ENCODE measurements around the gene NR2F1-AS1. TPM values are rescaled to one million over a fixed set of nuclear protein-coding genes. Genes with fewer than 3 reads are reported as not detected.

Gene NR2F1-AS1
- total and polyA plus RNA-seq, 4 donors, result 2.0 to 4.0 (median 2.1) TPM

DNA sequence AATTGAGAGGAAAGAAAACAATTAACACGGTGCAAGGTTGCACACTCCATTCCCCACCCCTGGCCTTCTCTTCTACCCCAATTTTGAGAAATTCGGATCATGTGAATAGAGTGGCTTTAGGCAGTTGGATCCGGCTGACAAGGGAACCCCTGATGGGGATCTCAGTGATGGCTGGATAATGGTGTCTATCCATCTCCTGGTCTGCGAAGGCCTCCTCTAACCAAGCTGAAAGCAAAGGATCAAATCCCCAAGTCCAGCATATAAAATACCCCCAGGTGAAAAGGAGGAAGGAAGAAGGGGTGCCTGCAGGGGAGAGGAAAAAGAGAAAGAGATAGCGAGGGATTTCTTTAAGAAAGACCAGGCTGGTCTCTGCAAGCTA lies 18.0 kb upstream of the NR2F1-AS1 start:
- H3K36me3 ChIP-seq (ENCODE audit: control insufficient read depth in 4 of 4, insufficient read depth in 3 of 4, low read depth in 1 of 4, low read length in 3 of 4), result no peaks in the 10 kb centered on the region
- peaks cover 0 to 1% (median 0%) of the 10 kb centered on the region in 4 donors for H3K9me3 ChIP-seq (ENCODE audit: control insufficient read depth in 4 of 4, low read length in 3 of 4)
- no peak overlapping the region for H3K4me3 ChIP-seq (ENCODE audit: low read depth in 1 of 3, low read length in 3 of 3)
- peaks cover 0 to 4% (median 0%) of the 10 kb centered on the region in 4 donors for H3K4me1 ChIP-seq (ENCODE audit: control insufficient read depth in 4 of 4, insufficient read depth in 4 of 4, low read length in 3 of 4)
- H3K9ac ChIP-seq (ENCODE audit: low read depth in 1 of 2, low read length in 2 of 2), result no peak overlapping the region
- DNase-seq (ENCODE audit: low spot score), result no peak
- whole genome bisulfite sequencing, result 27% methylated on average over 5 of the region's 5 CpGs
- TF ChIP-seq EGR1 (IDR thresholded peaks at IDR 0.05; ENCODE audit: low read depth in 2 of 2) (no peak), JUND (IDR thresholded peaks at IDR 0.05) (no peak)
- peaks cover 2 to 13% (median 11%) of the 10 kb centered on the region in 4 donors for H3K27me3 ChIP-seq (ENCODE audit: control insufficient read depth in 4 of 4, insufficient read depth in 4 of 4, low read length in 3 of 4)
- no peak overlapping the region for H3K27ac ChIP-seq (ENCODE audit: low read depth in 1 of 2, low read length in 2 of 2)

DNA sequence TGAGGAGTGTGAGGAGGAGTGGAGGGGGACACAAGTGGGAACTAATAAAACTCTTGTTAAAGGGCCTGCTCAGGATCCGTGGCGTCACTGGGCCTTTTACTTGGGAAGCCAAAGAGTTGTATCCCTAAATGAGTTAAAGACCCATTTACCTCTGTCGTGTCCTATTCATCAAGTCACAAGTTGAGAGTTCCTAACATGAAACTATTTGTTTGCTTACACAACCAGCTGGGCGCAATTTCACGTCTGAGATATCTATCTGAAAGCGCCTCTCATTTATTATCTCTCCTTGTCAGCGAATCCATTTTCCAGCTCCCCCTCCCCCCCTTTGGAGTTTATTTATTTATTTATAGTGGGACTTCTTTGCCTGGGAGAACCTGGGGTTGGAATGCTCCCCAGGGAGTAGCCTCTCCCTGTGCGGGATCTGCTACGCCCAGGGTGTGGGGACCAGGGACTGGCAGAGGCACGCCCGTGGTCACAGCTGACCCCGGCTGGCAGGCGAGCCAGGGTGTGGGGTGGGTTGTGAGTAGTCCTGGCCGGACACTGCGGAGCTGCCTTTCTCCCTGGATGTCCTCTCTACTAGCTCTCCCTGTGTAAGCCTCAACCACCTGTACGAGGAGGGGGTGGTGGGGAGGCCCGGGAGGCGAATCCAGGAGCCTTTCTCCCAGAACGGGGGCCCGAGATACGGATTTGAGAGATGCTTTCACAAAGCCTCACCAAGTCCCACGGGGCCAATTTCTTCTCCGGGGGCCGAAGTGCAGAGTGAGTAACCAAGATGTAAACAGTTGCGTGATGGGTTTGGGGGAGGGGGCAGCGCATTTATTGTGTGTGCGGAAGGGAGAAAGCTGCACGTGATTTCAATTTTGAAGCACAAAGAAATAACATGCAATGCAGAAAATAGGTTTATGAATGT lies 17.3 kb upstream of the NR2F1-AS1 start:
- Histone ChIP-seq H3K27ac (ENCODE audit: low read depth in 1 of 2, low read length in 2 of 2) (no peak overlapping the region), H3K4me3 (ENCODE audit: low read depth in 1 of 3, low read length in 3 of 3) (no peak overlapping the region), H3K36me3 (ENCODE audit: control insufficient read depth in 4 of 4, insufficient read depth in 3 of 4, low read depth in 1 of 4, low read length in 3 of 4) (no peaks in the 10 kb centered on the region), H3K9ac (ENCODE audit: low read depth in 1 of 2, low read length in 2 of 2) (no peak overlapping the region), H3K9me3 (ENCODE audit: control insufficient read depth in 4 of 4, low read length in 3 of 4) (peaks cover 0 to 1% (median 0%) of the 10 kb centered on the region in 4 donors), H3K27me3 (ENCODE audit: control insufficient read depth in 4 of 4, insufficient read depth in 4 of 4, low read length in 3 of 4) (peaks cover 2 to 13% (median 10%) of the 10 kb centered on the region in 4 donors), H3K4me1 (ENCODE audit: control insufficient read depth in 4 of 4, insufficient read depth in 4 of 4, low read length in 3 of 4) (peaks cover 0 to 2% (median 0%) of the 10 kb centered on the region in 4 donors)
- 50% methylated on average over 28 of the region's 28 CpGs for WGBS
- no peak for TF ChIP-seq RAD21 (IDR thresholded peaks at IDR 0.05)
- TF ChIP-seq, protein P1, sequence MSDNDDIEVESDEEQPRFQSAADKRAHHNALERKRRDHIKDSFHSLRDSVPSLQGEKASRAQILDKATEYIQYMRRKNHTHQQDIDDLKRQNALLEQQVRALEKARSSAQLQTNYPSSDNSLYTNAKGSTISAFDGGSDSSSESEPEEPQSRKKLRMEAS (IDR thresholded peaks at IDR 0.05), result no peak
- TF ChIP-seq TAF1 (conservative IDR thresholded peaks at IDR 0.05), result no peak
- no peak for TF ChIP-seq YY1 (IDR thresholded peaks at IDR 0.05)
- no peak for TF ChIP-seq JUND (IDR thresholded peaks at IDR 0.05)
- TF ChIP-seq RXRA (IDR thresholded peaks at IDR 0.05), result no peak
- TF ChIP-seq, protein P2, sequence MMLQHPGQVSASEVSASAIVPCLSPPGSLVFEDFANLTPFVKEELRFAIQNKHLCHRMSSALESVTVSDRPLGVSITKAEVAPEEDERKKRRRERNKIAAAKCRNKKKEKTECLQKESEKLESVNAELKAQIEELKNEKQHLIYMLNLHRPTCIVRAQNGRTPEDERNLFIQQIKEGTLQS (IDR thresholded peaks at IDR 0.05), result no peak
- TF ChIP-seq, protein P3, sequence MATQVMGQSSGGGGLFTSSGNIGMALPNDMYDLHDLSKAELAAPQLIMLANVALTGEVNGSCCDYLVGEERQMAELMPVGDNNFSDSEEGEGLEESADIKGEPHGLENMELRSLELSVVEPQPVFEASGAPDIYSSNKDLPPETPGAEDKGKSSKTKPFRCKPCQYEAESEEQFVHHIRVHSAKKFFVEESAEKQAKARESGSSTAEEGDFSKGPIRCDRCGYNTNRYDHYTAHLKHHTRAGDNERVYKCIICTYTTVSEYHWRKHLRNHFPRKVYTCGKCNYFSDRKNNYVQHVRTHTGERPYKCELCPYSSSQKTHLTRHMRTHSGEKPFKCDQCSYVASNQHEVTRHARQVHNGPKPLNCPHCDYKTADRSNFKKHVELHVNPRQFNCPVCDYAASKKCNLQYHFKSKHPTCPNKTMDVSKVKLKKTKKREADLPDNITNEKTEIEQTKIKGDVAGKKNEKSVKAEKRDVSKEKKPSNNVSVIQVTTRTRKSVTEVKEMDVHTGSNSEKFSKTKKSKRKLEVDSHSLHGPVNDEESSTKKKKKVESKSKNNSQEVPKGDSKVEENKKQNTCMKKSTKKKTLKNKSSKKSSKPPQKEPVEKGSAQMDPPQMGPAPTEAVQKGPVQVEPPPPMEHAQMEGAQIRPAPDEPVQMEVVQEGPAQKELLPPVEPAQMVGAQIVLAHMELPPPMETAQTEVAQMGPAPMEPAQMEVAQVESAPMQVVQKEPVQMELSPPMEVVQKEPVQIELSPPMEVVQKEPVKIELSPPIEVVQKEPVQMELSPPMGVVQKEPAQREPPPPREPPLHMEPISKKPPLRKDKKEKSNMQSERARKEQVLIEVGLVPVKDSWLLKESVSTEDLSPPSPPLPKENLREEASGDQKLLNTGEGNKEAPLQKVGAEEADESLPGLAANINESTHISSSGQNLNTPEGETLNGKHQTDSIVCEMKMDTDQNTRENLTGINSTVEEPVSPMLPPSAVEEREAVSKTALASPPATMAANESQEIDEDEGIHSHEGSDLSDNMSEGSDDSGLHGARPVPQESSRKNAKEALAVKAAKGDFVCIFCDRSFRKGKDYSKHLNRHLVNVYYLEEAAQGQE (IDR thresholded peaks at IDR 0.05), result no peak
- TF ChIP-seq EGR1 (IDR thresholded peaks at IDR 0.05; ENCODE audit: low read depth in 2 of 2), result no peak
- TF ChIP-seq, protein P4, sequence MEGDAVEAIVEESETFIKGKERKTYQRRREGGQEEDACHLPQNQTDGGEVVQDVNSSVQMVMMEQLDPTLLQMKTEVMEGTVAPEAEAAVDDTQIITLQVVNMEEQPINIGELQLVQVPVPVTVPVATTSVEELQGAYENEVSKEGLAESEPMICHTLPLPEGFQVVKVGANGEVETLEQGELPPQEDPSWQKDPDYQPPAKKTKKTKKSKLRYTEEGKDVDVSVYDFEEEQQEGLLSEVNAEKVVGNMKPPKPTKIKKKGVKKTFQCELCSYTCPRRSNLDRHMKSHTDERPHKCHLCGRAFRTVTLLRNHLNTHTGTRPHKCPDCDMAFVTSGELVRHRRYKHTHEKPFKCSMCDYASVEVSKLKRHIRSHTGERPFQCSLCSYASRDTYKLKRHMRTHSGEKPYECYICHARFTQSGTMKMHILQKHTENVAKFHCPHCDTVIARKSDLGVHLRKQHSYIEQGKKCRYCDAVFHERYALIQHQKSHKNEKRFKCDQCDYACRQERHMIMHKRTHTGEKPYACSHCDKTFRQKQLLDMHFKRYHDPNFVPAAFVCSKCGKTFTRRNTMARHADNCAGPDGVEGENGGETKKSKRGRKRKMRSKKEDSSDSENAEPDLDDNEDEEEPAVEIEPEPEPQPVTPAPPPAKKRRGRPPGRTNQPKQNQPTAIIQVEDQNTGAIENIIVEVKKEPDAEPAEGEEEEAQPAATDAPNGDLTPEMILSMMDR (IDR thresholded peaks at IDR 0.05; ENCODE audit: low read depth, low read length, missing input control), result no peak
- no peak for TF ChIP-seq SP1 (IDR thresholded peaks at IDR 0.05)
- no peak for TF ChIP-seq NR2F2 (IDR thresholded peaks at IDR 0.05)
- no peak for TF ChIP-seq FOXA2 (IDR thresholded peaks at IDR 0.05)
- TF ChIP-seq HNF4G (IDR thresholded peaks at IDR 0.05), result no peak
- no peak for TF ChIP-seq HNF4A (conservative IDR thresholded peaks at IDR 0.05)
- TF ChIP-seq GABPA (IDR thresholded peaks at IDR 0.05 in 1 of 2, conservative IDR thresholded peaks at IDR 0.05 in 1 of 2), result no peak
- TF ChIP-seq FOXA1 (IDR thresholded peaks at IDR 0.05), result no peak
- DNase-seq (ENCODE audit: low spot score), result no peak
